GM18520 (cell line): ENCODE results near the gene SLC16A10.
"Not testable (repeated sequence)": the region's sequence is repeated elsewhere in the genome, so short reads cannot be mapped to it uniquely, and the experiment has no call there.

Experiments used
- ATAC-seq: cut with Tn5 transposase; IDR thresholded peaks from one replicate; pipeline ENCODE4 v1.9.1; 2021; ENCODE audit not compliant: unreplicated experiment

The SLC16A10 gene

GRCh38 chr6:111080698-111081097 lies 6.6 kb upstream of the SLC16A10 start:
- no peak for ATAC-seq

- no peak for ATAC-seq
These were observed 618 bp upstream of the SLC16A10 start for GRCh38 chr6:111086685-111087084.

GRCh38 chr6:111087871-111088667 lies 766 bp downstream of the SLC16A10 start:
- no peak for ATAC-seq

- ATAC-seq, result no peak
These were observed 1.3 kb downstream of the SLC16A10 start for GRCh38 chr6:111088668-111089003.

GRCh38 chr6:111090766-111091165 lies 3.5 kb downstream of the SLC16A10 start:
- ATAC-seq, result no peak

- no peak for ATAC-seq
These were observed 4.7 kb downstream of the SLC16A10 start for GRCh38 chr6:111091987-111092386.

- ATAC-seq, result not testable (repeated sequence)
These were observed 8.2 kb downstream of the SLC16A10 start for GRCh38 chr6:111095488-111095887.

GRCh38 chr6:111096246-111096645 lies 8.9 kb downstream of the SLC16A10 start:
- ATAC-seq, result no peak

- ATAC-seq, result no peak
These were observed 11.3 kb downstream of the SLC16A10 start for GRCh38 chr6:111098597-111098996.

- no peak for ATAC-seq
These were observed 14.7 kb downstream of the SLC16A10 start for GRCh38 chr6:111101987-111102386.

GRCh38 chr6:111105578-111105977 lies 18.3 kb downstream of the SLC16A10 start:
- no peak for ATAC-seq

- no peak for ATAC-seq
These were observed 20.3 kb downstream of the SLC16A10 start for GRCh38 chr6:111107589-111107988.

- no peak for ATAC-seq
These were observed 22.7 kb downstream of the SLC16A10 start for GRCh38 chr6:111110036-111110435.

GRCh38 chr6:111113336-111114086 lies 26.2 kb downstream of the SLC16A10 start:
- ATAC-seq, result no peak

GRCh38 chr6:111114087-111114443 lies 26.8 kb downstream of the SLC16A10 start:
- ATAC-seq, result no peak

- no peak for ATAC-seq
These were observed 27.2 kb downstream of the SLC16A10 start for GRCh38 chr6:111114482-111114881.

- ATAC-seq, result no peak
These were observed 31.5 kb downstream of the SLC16A10 start for GRCh38 chr6:111118826-111119225.

- ATAC-seq, result no peak
These were observed 32.4 kb downstream of the SLC16A10 start for GRCh38 chr6:111119571-111120329.

GRCh38 chr6:111121789-111122350 lies 34.6 kb downstream of the SLC16A10 start:
- no peak for ATAC-seq

- ATAC-seq, result no peak
These were observed 35.4 kb downstream of the SLC16A10 start for GRCh38 chr6:111122458-111123286.

- no peak for ATAC-seq
These were observed 37.1 kb downstream of the SLC16A10 start for GRCh38 chr6:111124406-111124805.
